ENCODE results near the gene PTX4. TPM values are rescaled to one million over a fixed set of nuclear protein-coding genes. Genes with fewer than 3 reads are reported as not detected.

Gene PTX4
- total RNA-seq, 1 donor, result 0.43 TPM

GRCh38 chr16:1494711-1495110, 6.0 kb upstream of the PTX4 start:
- DNase-seq (ENCODE audit: low read depth), result peak; percentile 21
- no peak for TF ChIP-seq CTCF (IDR thresholded peaks at IDR 0.05; ENCODE audit: insufficient read depth, low read depth, low read length)
- H3K4me3 ChIP-seq (ENCODE audit: low read depth, low read length), result peak overlapping the region; percentile 83

GRCh38 chr16:1494129-1494640, 5.4 kb upstream of the PTX4 start:
- H3K4me3 ChIP-seq (ENCODE audit: low read depth, low read length), result peak overlapping the region; percentile 83
- TF ChIP-seq CTCF (IDR thresholded peaks at IDR 0.05; ENCODE audit: insufficient read depth, low read depth, low read length), result peak; percentile 87
- DNase-seq (ENCODE audit: low read depth), result peak; percentile 83

- DNase-seq (ENCODE audit: low read depth), result peak; percentile 9
- TF ChIP-seq CTCF (IDR thresholded peaks at IDR 0.05; ENCODE audit: insufficient read depth, low read depth, low read length), result no peak
- peak overlapping the region; percentile 83 for H3K4me3 ChIP-seq (ENCODE audit: low read depth, low read length)
These were observed 5.0 kb upstream of the PTX4 start for GRCh38 chr16:1493746-1494094.

- peak within 1 kb of the TSS; percentile 83 for H3K4me3 ChIP-seq (ENCODE audit: low read depth, low read length)
- peak; percentile 79 for DNase-seq (ENCODE audit: low read depth)
- no peak for TF ChIP-seq CTCF (IDR thresholded peaks at IDR 0.05; ENCODE audit: insufficient read depth, low read depth, low read length)
These were observed 4.4 kb upstream of the PTX4 start, which contains the start of gene TELO2 for GRCh38 chr16:1492923-1493745. Gene TELO2 (plus strand): TSS chr16:1493360. CDS start chr16:1494282, 922 bp downstream.

- DNase-seq (ENCODE audit: low read depth), result no peak
- peak overlapping the region; percentile 83 for H3K4me3 ChIP-seq (ENCODE audit: low read depth, low read length)
- TF ChIP-seq CTCF (IDR thresholded peaks at IDR 0.05; ENCODE audit: insufficient read depth, low read depth, low read length), result no peak
These were observed 3.6 kb upstream of the PTX4 start for GRCh38 chr16:1492082-1492922.

GRCh38 chr16:1491327-1491726, 2.6 kb upstream of the PTX4 start:
- TF ChIP-seq CTCF (IDR thresholded peaks at IDR 0.05; ENCODE audit: insufficient read depth, low read depth, low read length), result no peak
- H3K4me3 ChIP-seq (ENCODE audit: low read depth, low read length), result no peak overlapping the region
- DNase-seq (ENCODE audit: low read depth), result no peak

Measured in fibroblast of villous mesenchyme (primary cell).